Activated naive CD4-positive, alpha-beta T cell treated with Interleukin-2 at 50 U/mL for 16 hours (primary cell): ENCODE data around the gene TMBIM6.
A peak's percentile ranks its signal among the peaks of the same experiment; 100 is the strongest.
"Not testable (repeated sequence)": the region's sequence is repeated elsewhere in the genome, so short reads cannot be mapped to it uniquely, and the experiment has no call there.

Source experiments
- DNase-seq: peaks from one replicate; pipeline ENCODE4 v3.0.0-alpha.2; 2020

The TMBIM6 gene, protein sequence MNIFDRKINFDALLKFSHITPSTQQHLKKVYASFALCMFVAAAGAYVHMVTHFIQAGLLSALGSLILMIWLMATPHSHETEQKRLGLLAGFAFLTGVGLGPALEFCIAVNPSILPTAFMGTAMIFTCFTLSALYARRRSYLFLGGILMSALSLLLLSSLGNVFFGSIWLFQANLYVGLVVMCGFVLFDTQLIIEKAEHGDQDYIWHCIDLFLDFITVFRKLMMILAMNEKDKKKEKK

DNA sequence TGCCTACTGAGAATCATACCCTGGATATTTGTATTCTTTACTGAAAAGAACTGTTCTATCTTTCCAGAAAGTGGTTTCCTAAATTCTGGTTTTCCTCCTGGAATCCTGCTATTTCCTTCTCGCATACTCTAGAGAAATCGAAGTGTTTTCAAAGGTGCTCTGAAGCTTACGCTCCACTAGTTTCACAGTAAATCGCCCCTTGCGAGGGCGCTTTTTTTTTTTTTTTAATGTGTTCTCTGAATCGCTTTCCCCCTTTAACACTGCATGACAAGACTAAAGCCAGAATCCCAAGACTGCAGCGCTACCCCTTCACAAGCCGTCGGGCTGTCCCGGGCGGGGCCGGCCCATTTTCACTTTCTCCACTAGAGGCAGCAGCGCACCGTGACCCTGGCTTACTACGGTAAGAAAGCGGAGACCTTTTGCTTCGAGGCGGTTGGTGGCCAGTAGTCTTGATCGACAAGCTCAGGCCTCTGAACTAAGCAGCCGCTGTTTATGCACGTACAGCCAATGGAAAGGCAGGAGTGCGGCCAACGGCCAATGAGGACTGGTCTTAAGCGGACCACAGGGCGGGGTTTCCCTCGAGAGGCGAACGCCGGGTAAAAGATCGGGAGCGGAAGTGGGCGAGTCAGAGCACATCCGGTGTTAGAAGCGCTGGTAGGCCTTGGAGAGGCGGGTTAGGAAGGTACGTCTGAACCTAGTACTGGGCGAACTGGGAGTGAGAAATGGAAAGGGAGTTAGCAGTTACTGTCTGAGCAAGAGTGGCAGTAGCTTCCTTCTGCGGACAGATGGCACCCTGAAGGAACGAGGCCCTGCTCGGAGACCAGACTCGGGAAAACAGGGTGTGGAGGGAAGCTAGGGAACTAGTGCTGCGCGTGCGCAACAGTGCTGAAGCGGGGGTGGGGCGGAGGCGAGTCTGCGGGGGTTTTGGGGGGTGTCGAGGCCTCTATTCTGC lies at the start of gene TMBIM6:
TMBIM6 (plus strand) TSS at position 628 of the 952 bp plus-strand sequence. CDS start 10,937 bp downstream, outside the sequence.
- peak; percentile 99 for DNase-seq

DNA sequence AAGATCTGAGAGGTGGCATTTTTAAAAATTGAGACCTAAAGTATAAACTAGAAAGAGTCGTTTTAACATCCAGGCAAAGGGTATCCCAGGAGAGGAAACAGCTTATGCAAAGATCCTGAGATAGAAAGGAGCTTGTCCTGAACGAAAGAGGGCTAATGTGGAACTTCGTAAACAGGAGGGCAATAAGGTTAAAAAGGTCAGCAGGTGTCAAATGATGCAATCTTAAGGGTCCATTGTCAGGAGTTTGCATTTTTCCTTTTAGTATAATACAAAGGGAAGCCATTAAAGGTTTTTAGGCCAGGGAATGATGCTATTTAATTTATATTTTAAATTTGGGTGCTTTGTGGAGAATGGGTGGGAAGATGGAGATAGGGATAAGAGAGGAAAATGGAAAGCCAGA lies 48.5 kb upstream of the TMBIM6 start:
- no peak for DNase-seq

DNA sequence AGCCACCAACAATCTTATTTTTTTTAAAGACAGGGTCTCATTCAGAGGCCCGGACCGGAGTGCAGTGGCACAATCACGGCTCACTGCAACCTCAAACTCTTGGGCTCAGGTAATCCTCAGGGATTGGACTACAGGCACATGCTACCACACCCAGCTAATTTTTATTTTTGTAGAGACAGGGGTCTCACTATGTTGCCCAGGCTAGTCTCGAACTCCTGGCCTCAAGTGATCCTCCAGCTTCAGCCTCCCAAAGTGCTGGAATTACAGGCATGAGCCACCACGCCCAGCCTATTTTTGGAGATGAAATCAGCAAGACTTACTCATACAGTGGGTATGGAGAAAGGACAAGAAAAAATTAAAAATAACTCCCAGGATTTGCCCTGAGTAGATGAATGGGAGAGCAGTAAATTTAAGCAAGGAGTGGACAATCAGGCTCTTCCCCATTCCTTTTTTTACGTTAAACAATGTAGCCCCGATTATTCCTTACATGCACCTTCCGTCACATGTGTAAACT lies 47.4 kb upstream of the TMBIM6 start:
- DNase-seq: no peak

DNA sequence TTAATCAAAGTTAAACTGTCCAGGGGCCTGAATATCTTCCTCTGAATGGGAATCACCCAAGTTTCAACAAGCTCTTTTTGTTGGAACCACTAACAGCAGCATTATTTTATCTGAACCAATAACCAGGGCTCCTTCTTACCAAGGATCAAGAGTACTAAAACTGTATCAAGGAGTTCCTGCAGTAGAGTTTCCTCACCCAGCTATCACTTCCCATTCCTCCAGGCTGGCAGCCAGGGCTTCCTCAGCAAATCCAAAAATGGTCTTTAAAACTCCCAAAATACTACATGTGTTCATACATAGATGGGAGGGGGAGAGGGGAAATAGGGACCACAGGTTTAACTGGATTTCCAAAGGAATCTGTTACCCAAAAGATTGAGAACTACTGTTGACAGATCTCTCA lies 44.6 kb upstream of the TMBIM6 start:
- DNase-seq: no peak

DNA sequence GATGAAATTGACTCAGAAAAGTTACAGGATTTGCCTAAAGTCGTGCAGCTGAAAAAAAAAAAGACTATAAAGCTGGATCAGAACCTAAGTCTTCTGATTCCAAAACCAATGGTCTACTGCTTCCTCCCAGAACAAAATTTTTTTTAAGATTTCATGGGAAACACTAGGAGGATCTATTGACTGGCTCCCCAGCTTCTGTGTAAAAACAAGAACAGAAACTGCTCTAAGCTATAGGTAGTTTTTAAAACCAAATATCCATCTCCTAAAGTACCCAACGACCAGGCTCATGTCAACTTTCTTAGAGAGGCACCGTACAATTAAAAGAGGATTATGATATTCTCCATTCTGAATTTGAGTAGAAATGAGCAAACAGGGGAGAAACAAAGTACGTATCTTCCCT lies 43.5 kb upstream of the TMBIM6 start:
- DNase-seq: no peak

DNA sequence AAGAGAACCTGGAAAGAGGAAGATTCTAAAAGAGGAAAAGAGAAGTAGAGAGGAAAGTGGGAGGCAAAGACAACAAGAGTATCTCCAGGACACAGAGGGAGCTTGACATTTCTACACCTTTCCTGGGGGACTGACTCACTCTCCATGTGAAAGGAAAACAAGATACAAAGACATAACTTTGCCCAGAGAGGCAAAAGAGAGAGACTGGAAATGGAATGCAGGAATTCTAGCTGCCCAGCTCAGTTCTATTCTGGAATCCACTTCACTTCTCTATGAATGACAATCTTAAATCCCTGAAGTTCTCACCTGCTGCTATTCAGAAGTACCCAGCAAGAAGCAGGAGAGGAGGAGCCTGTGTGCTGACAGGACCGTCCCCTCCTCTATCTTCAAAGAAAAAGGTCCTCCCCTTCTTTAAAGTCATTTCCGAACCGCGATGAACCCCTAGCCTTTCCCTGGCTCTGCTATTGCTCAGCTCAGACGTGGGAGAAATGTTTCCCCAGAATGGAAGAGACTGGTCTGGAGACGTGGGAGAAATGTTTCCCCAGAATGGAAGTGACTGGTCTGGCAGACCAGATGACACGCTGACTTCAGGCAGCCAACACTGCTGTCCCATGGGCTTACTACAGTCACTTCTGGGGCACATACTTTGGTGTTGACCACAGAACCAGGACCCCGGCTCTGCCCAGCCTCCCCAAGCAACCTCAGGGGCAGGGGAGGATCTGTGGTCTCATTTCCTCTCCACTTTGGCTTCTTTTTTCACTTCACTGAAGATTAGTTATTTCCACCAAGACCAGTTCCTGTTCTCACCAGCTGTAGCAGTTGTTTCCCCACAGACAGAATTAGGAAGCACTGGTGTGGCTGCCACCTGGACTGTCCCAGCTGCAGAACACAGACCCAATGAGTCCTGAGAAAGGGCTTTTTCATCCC lies 42.5 kb upstream of the TMBIM6 start:
- peak; percentile 43 for DNase-seq

DNA sequence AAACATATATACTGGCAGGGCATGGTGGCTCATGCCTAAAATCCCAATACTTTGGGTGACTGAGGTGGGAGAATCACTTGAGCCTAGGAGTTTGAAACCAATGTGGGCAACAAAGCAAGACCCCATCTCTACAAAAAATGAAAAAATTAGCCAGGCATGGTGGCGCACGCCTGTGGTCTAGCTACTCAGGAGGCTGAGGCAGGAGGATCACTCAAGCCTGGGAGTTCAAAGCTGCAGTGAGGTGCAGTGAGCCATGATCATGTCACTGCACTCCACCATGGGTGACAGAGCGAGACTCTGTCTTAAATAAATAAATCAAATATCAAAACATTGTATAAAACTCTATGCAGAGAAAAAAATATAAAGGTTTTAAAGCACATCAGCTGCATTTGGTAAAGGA lies 39.3 kb upstream of the TMBIM6 start:
- DNase-seq: no peak

DNA sequence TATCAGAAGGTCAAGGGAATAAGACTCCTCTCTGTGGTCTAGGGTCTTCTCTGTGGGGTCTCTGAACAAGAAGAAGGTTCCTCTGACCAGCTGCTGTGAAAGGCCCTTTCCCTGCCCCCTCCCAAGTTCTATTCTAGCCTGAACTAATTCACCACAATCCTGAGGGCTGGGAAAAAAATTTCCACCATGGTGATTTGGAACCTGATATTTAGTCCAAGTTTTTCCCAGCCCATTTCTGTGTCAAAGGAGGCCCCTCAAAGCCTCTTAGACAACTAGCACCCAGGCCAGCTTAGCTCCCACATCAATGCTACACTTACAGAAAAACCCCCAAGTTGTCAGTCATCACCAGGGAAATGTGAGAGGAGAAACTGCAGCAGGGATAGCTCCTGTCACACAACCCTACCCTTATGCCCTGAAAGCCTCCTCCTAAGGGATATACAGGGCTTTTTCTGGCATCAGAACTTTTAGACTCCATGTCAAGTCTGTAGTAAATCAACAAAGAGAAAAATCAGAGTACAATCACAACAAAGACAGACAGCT lies 38.6 kb upstream of the TMBIM6 start:
- no peak for DNase-seq

DNA sequence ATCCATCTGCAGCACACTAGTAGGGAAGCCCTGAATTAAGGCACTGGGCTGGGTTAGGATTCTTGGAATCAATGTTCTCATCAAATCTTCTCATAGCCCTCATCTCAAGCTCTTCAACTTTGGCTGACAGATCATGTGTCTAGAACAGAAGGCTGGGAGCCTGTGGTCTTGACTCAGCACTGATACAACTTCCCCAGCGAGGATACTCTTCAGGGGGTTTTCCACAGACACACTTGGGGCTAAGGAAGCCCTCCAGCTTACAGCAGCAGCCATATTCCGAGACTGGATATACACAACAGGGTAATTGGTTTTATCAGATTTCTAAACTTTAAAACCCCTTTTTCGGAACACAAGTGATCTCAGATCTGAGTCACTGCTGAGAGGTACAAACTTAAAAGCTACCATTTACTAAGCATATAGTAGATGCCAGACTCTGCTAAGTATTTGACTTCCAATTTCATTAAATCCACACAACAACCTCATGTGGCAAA lies 37.7 kb upstream of the TMBIM6 start:
- peak; percentile 53 for DNase-seq

DNA sequence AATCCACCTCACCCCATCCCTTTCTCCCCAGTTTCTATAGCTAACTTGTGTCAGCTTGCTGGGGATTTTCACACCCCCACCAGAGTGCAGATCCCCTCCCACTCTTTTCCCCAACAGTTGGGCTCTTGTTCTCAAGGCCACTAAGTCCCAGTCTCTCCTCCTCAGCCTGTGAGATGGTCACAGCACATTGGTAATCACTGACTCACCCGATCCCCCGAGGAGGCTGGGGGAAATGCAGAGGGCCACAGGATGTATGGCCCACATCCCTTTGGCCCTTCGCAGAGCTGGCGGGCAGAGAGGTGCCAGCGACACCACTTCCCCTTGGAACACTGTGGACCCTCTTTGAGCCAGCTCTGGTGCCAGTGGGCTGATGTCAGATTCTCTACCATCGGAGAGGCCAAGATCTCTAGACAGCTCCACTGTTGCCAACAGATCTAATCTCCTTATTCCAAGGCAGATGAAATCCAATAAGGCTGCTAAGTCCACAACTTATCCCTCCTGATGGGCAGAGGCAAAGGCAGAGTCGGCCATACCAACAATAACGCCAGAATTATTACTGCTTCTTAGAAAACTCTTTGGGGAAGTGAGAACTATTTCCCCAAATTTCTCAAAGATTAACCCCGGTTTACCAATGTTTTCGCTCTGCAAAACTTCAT lies 35.8 kb upstream of the TMBIM6 start:
- DNase-seq: peak; percentile 9

DNA sequence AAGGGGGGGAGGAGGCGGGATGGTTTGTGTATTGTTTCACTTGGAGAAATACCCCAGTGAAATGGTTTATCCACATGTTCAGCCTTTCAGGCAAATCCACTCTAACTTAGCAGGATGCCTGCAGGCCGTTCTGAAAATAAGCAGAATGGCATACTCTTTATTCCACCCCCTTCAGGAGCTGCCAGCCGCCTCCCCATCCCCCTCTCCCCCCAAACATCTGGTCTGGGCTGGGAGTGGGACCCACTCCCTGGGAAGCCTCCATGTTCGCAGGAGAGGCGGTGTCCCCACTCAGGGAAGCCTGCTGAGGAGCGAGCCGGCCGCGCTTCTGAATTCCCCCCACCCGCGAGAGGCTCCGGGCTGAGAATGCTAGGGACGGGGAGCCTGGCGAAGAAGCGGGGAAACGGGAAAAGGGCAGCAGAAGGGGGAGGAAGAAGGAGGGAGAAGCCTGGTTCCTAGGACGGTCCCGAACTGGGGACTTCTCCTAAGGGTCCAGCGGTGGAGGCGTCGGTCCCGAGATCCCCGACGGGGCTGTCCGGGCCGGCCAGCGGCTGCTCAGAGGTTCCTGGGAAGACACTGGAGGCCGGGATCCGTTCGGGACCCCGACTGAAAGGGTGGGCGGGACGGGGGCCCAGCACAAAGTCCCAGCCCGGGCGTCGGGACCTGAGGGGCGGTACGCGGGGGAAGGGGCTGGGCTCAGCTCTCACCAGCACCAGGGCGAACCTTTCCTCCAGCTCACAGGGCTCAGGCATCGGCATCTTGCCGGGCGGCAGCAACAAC lies 34.8 kb upstream of the TMBIM6 start:
- DNase-seq: peak; percentile 23

DNA sequence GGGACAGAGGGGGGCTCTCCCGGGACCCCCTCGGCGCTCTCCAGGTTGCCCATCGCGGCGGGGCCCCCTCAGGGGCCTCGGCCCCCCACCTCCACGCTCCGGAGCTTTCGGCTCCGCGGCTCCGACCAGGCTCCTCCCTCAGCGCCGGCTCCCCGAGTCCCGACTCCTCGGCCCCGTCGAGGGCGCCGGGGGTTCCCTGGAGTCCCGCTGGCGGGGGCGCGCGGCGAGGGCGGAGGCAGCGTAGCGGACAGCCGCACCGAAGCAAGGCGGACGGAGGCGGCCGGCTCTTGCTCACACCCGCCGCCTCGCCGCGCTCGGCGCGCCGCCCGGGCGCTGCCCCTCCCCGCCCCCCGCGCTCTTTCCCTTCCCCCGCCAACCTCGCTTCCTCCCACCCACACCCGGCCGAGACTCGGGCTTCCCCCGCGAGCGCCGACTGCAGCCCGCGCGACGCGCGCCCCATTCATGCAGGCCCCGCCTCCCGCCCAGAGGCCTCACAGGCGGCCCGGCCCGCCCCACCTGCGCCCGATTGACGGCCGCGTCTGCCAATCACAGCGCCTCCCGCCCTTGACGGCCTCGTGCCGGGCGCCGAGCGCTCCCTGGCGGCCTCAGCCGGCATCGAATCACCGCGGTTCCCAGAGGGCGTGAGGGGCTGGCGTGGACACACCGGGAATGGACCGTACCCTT lies 34.1 kb upstream of the TMBIM6 start, which contains the start of gene FMNL3:
FMNL3 (minus strand) TSS at position 278 of the 684 bp plus-strand sequence; CDS start at position 53, 225 bp downstream.
- DNase-seq: peak; percentile 99

DNA sequence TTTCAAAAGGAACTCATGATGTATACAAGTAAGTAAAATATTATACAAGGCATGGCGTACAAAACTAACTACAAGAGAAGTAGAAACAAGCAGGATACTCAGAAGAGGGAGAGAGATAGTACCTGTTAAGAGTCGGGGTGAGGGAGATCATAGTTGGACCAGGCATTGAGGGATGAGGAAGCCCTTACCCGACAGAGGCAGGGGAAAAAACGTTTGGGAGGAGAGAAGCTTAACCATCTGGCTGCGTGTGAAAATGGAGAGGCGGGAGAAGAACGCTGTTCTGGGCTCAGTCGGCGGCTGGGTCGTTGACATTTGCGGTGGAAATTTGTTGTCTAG lies 33.6 kb upstream of the TMBIM6 start:
- no peak for DNase-seq

DNA sequence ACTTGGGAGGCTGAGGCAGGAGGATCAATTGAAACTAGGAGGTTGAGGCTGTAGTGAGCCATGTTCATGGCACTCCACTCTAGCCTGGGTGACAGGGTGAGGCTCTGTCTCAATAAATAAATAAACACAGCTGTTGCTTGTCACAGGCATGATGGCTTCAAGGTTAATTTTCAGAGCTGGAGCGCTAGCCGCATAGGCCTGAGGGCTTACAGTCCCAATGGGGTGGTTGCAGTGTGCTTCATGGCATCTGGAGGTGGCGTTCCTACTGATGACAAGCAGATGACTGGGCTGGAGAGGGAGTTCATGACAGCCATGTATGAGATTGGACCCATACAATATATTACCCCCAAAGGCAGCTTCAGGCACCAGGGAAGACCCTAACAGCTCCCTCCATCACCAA lies 32.5 kb upstream of the TMBIM6 start:
- no peak for DNase-seq

DNA sequence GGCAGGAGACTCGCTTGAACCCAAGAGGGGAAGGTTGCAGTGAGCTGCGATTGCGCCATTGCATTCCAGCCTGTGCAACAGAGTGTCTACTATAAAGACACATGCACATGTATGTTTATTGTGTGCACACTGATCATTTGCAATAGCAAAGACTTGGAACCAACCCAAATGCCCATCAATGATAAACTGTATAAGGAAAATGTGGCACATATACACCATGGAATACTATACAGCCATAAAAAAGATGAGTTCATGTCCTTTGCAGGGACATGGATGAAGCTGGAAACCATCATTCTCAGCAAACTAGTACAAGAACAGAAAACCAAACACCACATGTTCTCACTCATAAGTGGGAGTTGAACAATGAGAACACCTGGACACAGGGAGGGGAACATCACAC lies 27.4 kb upstream of the TMBIM6 start:
- not testable (repeated sequence) for DNase-seq

DNA sequence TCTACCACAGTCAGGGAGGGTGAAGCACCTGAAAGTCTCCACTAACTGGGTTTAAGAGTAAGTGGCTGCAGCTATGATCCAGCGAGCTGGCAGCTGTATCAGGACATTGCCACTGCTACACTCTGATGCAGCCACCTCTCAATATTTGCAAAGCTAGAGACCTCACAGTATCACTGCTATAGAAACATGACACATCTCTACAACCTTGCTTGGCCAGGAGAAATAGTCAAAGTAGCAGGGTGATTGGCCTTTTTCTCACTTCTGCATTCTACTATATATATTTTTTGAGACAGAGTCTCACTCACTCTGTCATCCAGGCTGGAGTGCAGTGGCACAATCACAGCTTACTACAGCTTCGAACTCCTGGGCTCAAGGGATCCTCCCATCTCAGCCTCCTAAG lies 24.8 kb upstream of the TMBIM6 start:
- DNase-seq: no peak

DNA sequence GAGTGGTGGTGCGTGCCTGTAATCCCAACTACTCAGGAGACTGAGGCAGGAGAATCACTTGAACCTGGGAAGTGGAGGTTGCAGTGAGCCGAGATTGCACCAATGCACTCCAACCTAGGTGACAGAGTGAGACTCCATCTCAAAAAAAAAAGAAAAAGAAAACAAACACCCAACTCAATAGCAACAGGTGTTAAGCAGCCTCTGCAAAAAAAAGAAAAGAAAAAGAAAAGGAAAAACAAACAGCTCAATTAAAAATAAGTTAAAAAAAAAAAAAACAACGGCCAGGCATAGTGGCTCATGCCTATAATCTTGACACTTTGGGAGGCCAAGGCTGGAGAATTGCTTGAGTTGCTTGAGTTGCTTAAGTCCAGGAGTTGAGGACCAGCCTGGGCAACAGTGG lies 23.6 kb upstream of the TMBIM6 start:
- not testable (repeated sequence) for DNase-seq

DNA sequence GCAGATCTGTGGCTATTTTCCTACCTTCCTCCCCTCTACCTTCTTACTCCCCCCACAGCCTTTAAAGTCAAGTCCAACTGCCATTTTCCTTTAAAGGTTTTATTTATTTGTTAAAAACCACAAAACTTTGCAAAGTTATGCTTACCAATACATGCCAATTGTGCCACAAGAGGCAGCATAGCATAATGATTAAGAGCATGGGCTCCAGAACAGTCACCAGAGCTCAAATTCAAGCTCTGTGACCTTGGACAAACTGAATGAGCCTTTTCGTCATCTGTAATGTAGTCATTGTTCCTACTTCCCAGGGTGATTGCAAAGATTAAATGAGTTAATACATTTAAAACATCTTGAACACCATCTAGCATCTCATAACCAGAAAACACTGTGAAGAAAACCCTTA lies 21.1 kb upstream of the TMBIM6 start:
- no peak for DNase-seq

DNA sequence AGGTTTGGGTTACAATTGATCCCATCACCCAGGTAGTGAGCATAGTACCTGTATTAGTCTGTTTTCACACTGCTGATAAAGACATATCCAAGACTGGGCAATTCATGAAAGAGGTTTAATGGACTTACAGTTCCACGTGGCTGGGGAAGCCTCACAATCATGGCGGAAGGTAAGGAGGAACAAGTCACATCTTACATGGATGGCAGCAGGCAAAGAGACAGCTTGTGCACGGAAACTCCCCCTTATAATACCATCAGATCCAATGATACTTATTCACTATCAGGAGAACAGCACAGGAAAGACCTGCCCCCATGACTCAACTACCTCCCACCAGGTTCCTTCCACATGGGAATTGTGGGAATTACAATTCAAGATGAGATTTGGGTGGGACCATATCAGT lies 20.0 kb upstream of the TMBIM6 start:
- not testable (repeated sequence) for DNase-seq

DNA sequence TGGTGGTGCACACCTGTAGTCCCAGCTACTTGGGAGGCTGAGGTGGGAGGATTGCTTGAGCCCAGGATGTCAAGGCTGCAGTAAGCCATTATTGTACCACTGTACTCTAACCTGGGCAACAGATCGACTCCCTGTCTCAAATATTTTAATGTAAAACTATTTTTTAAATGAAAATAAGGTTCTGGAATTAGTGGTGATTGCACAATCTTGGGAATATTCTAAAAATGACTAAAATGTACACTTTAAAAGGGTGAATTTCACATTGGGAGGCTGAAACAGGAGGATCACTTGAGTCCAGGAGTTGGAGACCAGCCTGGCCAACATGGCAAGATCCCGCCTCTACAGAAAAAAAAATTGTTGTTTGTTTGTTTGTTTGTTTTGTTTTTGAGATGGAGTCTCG lies 12.9 kb upstream of the TMBIM6 start:
- no peak for DNase-seq
